ENCODE data around the gene PLPPR3.

Gene PLPPR3, protein sequence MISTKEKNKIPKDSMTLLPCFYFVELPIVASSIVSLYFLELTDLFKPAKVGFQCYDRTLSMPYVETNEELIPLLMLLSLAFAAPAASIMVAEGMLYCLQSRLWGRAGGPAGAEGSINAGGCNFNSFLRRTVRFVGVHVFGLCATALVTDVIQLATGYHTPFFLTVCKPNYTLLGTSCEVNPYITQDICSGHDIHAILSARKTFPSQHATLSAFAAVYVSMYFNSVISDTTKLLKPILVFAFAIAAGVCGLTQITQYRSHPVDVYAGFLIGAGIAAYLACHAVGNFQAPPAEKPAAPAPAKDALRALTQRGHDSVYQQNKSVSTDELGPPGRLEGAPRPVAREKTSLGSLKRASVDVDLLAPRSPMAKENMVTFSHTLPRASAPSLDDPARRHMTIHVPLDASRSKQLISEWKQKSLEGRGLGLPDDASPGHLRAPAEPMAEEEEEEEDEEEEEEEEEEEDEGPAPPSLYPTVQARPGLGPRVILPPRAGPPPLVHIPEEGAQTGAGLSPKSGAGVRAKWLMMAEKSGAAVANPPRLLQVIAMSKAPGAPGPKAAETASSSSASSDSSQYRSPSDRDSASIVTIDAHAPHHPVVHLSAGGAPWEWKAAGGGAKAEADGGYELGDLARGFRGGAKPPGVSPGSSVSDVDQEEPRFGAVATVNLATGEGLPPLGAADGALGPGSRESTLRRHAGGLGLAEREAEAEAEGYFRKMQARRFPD

DNA sequence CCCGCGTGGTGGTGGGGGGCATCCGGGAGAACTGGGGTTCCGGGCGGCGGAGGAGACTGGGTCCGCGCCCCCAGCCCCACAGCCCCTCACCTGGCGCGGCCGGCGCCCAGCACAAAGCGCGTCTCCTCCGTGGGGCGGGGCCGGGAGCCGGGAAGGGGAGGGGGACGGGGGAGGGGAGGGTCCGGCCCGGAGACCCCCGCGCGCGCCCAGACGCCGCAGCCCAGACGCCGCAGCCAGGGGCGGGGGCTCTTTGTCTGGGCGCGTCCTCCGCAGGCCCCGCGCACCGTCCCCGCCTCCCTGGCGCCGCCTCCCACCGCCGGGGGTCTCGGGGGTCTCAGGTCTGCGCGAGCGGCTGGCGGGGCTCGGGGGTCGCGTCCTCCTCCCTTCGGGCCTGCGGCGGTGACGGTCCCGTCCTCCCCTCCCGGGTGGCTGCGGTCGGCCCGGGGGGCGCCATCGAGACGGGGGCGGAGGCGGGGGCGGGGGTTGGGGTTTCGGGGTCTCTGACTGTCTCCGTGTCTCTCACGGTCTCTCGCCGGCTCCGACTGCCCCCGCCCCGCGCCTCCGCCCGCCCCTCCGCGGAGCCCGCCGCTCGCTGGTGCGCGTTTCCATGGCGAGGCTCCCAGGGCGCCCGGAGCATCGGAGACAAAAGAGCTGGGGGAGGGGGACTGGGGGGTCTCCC lies at the start of gene PLPPR3:
TSS of gene PLPPR3 (minus strand) at position 131 of the 679 bp plus-strand sequence. CDS start 396 bp downstream, outside the sequence.
- Histone ChIP-seq H3K4me1 (ENCODE audit: control insufficient read depth, insufficient read depth, low read length) (peaks cover 2% of the 10 kb centered on the region; the same call in 1 of the 2 replicates), H3K36me3 (ENCODE audit: control insufficient read depth, insufficient read depth, low read length) (no peaks in the 10 kb centered on the region; the same call in 1 of the 2 replicates), H3K9me3 (ENCODE audit: control insufficient read depth, insufficient read depth, low read length) (no peaks in the 10 kb centered on the region), H3K4me3 (ENCODE audit: low read length) (peak within 1 kb of the TSS; percentile 72), H3K27ac (ENCODE audit: low read length) (no peak within 1 kb of the TSS), H3K27me3 (ENCODE audit: control insufficient read depth, insufficient read depth, low read length) (no peaks in the 10 kb centered on the region)
- no peak for DNase-seq (ENCODE audit: low read depth, low spot score)
- no CpG with 5 or more reads among the region's 86 CpGs for WGBS (ENCODE audit: insufficient coverage, insufficient read length)

DNA sequence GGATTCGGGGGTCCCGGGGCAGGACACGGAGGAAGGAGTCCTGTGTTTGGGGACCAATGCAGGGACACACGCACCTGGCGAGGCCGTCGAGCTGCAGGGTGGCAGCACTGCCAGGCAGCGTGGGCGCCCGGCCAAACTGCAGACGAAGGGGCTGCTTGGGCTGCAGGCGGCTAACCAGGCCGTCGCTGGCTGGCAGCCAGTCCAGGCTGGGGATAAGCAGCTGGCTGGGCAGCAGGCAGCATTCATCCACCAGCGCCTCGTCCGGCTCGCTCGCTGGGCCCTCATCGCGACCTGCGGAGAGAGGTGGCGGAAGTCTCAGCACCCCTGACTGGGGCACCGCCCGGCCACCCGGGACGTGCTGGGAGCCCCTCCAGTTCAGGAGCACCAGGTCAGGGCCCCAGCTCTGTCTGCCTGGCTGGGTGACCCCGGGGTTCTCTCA lies 49.2 kb upstream of the PLPPR3 start:
- Histone ChIP-seq H3K36me3 (ENCODE audit: control insufficient read depth, insufficient read depth, low read length) (peaks cover 21% of the 10 kb centered on the region; the same call in 1 of the 2 replicates), H3K27me3 (ENCODE audit: control insufficient read depth, insufficient read depth, low read length) (no peaks in the 10 kb centered on the region), H3K27ac (ENCODE audit: low read length) (no peak overlapping the region), H3K4me1 (ENCODE audit: control insufficient read depth, insufficient read depth, low read length) (peaks cover 13% of the 10 kb centered on the region), H3K4me3 (ENCODE audit: low read length) (no peak overlapping the region), H3K9me3 (ENCODE audit: control insufficient read depth, insufficient read depth, low read length) (no peaks in the 10 kb centered on the region)
- no peak for DNase-seq (ENCODE audit: low read depth, low spot score)
- WGBS (ENCODE audit: insufficient coverage, insufficient read length) = no CpG with 5 or more reads among the region's 28 CpGs

DNA sequence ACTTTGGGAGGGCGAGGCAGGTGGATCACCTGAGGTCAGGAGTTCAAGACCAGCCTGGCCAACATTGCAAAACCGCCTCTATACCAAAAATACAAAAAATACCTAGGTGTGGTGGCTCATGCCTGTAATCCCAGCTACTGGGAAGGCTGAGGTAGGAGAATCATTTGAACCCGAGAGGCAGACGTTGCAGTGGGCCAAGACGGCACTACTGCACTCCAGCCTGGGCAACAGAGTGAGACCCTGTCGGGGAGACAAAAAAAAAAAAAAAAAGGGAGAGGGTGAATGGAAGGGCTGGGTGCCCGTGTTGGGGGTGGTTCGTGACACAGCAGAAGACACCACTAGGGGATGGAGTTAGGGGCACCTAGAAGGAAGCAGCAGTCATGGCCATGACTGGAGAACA lies 48.6 kb upstream of the PLPPR3 start:
- WGBS (ENCODE audit: insufficient coverage, insufficient read length) = no CpG with 5 or more reads among the region's 8 CpGs
- H3K27me3 ChIP-seq (ENCODE audit: control insufficient read depth, insufficient read depth, low read length) = no peaks in the 10 kb centered on the region
- peaks cover 14% of the 10 kb centered on the region for H3K4me1 ChIP-seq (ENCODE audit: control insufficient read depth, insufficient read depth, low read length)
- no peak overlapping the region for H3K27ac ChIP-seq (ENCODE audit: low read length)
- H3K36me3 ChIP-seq (ENCODE audit: control insufficient read depth, insufficient read depth, low read length) = peaks cover 21% of the 10 kb centered on the region; the same call in 1 of the 2 replicates
- no peak overlapping the region for H3K4me3 ChIP-seq (ENCODE audit: low read length)
- DNase-seq (ENCODE audit: low read depth, low spot score) = no peak
- H3K9me3 ChIP-seq (ENCODE audit: control insufficient read depth, insufficient read depth, low read length) = no peaks in the 10 kb centered on the region

DNA sequence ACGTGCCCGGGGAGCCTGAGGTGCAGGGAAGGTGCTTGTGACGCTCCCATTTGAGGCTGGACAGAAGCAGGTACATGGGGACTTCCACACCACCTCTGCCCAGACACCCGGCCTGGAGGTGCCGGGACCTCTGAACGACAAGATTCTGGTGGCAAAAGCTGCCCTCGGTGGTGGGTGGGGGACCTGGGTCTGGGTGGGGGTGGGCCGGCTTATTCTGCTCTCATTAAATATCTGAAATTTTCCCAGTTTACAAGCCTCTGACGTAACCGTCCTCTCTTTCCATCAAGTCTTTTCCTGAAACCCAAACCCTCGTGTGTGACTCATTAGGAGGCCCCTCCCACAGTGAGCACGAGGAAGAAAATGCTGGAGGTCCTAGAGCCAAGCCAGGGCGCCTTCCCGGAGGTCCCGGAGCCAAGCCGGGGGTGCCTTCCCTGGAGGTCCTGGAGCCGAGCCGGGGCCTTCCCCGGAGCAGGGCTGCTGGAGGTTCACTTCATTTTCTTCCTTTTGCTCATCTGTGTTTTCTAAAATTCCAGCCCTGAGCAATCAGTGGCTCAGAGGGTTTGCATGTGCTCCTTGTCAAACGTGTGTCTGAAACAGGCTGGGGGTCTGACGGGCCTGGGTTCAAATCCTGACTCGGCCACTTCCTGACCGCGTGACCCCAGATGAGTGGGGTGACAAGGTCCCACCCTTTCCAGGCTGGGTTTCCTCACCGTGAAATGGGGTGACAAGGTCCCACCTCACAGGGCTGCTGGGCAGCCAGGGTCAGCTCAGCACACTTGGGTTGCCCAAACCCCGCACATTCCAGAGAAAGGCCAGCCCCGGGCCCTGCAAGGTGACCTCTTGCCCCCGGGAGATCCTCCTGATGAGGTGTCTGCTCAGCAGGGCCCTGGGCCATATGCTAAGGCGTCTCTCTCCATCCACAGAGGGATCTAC lies 47.8 kb upstream of the PLPPR3 start:
- Histone ChIP-seq H3K36me3 (ENCODE audit: control insufficient read depth, insufficient read depth, low read length) (peaks cover 18% of the 10 kb centered on the region; the same call in 1 of the 2 replicates), H3K27me3 (ENCODE audit: control insufficient read depth, insufficient read depth, low read length) (no peaks in the 10 kb centered on the region), H3K4me3 (ENCODE audit: low read length) (no peak overlapping the region), H3K9me3 (ENCODE audit: control insufficient read depth, insufficient read depth, low read length) (no peaks in the 10 kb centered on the region), H3K4me1 (ENCODE audit: control insufficient read depth, insufficient read depth, low read length) (peaks cover 14% of the 10 kb centered on the region), H3K27ac (ENCODE audit: low read length) (no peak overlapping the region)
- no peak for DNase-seq (ENCODE audit: low read depth, low spot score)
- no CpG with 5 or more reads among the region's 29 CpGs for WGBS (ENCODE audit: insufficient coverage, insufficient read length)

DNA sequence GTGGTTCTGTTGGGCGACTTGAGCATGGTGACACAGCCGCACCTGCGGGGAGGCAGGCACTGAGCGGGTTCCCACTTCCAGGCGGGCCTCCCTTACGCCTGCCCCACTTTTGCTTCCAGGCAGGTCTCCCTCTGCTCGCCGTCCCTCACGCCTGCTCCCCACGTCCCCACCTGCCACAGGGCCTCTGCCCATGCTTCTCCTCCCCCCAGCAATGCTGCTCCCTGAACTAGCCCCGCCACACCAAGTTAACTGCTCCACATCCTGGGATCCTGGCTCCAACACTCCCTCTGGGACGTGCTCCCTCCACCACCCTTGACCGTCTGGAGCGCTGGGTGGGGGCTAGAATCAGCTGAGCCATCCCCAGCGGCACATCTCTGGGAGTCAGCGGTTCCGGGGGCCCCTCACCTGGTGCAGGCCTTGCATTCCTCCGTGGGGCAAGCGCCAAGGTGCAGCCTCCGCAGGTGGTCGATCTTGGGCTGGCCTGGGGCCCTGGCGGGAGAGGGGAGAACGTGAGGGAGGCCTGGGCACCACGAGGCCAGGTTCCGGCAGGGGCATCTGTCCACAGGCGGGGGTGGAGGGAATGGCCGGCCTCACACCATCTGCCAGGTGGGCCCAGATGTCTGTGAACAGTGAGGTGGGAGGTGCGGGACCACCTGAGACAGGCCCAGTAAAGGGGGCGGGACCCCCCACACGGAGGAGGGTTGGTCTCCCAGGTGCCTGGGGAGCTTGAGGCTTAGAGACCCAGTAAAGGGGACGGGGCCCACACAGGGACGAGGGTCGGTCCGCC lies 46.9 kb upstream of the PLPPR3 start:
- Histone ChIP-seq H3K27ac (ENCODE audit: low read length) (no peak overlapping the region), H3K4me3 (ENCODE audit: low read length) (no peak overlapping the region), H3K36me3 (ENCODE audit: control insufficient read depth, insufficient read depth, low read length) (peaks cover 18% of the 10 kb centered on the region; the same call in 1 of the 2 replicates), H3K9me3 (ENCODE audit: control insufficient read depth, insufficient read depth, low read length) (no peaks in the 10 kb centered on the region), H3K4me1 (ENCODE audit: control insufficient read depth, insufficient read depth, low read length) (peaks cover 14% of the 10 kb centered on the region), H3K27me3 (ENCODE audit: control insufficient read depth, insufficient read depth, low read length) (no peaks in the 10 kb centered on the region)
- WGBS (ENCODE audit: insufficient coverage, insufficient read length) = no CpG with 5 or more reads among the region's 34 CpGs
- DNase-seq (ENCODE audit: low read depth, low spot score) = no peak

DNA sequence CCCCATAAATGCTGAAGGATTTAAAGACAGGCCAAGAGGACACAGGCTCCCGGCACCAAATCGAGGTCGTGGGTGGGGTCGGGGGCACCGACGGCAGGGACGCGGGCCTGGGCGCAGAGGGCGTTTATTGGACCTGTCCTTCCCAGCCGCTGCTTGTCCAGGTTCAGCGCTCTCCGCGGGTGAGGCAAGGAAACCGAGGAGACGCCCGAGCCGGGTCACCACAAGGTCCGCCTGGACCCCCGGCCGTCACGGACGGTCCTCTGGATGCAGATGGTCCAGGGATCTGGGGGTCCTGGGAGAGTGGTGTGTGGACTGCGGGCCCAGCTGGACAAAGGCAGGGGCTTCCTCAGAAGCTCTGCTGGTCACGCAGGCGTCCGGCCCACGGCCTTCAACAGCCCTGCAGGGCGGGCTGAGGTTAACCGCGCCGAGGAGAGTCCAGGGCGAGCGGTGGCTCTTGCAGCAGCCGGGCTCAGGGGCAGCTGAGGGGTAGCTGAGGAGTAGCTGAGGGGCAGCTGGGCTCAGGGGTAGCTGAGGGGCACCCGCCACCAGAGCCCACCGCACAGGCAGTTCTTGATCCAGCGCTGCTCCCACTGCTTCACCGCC lies 46.2 kb upstream of the PLPPR3 start:
- no peak for DNase-seq (ENCODE audit: low read depth, low spot score)
- peaks cover 10% of the 10 kb centered on the region for H3K4me1 ChIP-seq (ENCODE audit: control insufficient read depth, insufficient read depth, low read length)
- H3K27ac ChIP-seq (ENCODE audit: low read length) = no peak overlapping the region
- no peak overlapping the region for H3K4me3 ChIP-seq (ENCODE audit: low read length)
- H3K9me3 ChIP-seq (ENCODE audit: control insufficient read depth, insufficient read depth, low read length) = no peaks in the 10 kb centered on the region
- peaks cover 15% of the 10 kb centered on the region; the same call in 1 of the 2 replicates for H3K36me3 ChIP-seq (ENCODE audit: control insufficient read depth, insufficient read depth, low read length)
- WGBS (ENCODE audit: insufficient coverage, insufficient read length) = no CpG with 5 or more reads among the region's 39 CpGs
- no peaks in the 10 kb centered on the region for H3K27me3 ChIP-seq (ENCODE audit: control insufficient read depth, insufficient read depth, low read length)

DNA sequence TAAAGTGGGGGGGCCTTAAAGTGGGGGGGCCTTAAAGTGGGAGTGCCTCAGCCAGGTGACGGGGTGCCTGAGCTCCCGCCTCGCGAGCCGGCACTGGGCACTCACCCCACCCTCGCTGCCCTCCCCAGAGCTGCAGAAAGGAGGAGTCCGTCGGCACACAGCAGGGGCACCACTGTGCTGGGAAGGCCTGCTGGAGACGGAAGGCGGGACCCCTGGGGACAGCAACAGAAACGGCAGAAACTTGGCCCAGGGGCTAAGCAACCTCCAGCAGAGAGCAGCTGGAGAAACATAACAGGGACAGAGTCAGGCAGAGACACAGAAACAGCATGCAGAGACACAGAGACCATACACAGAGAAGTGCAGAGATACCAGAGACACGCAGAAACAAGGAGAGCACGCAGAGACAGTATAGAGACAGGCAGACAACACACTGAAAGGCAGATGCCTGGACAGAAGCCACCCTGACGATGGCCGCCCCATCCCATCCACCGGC lies 45.6 kb upstream of the PLPPR3 start:
- peaks cover 10% of the 10 kb centered on the region for H3K4me1 ChIP-seq (ENCODE audit: control insufficient read depth, insufficient read depth, low read length)
- DNase-seq (ENCODE audit: low read depth, low spot score) = no peak
- peaks cover 15% of the 10 kb centered on the region; the same call in 1 of the 2 replicates for H3K36me3 ChIP-seq (ENCODE audit: control insufficient read depth, insufficient read depth, low read length)
- H3K4me3 ChIP-seq (ENCODE audit: low read length) = no peak overlapping the region
- WGBS (ENCODE audit: insufficient coverage, insufficient read length) = no CpG with 5 or more reads among the region's 16 CpGs
- H3K9me3 ChIP-seq (ENCODE audit: control insufficient read depth, insufficient read depth, low read length) = no peaks in the 10 kb centered on the region
- H3K27ac ChIP-seq (ENCODE audit: low read length) = no peak overlapping the region
- no peaks in the 10 kb centered on the region for H3K27me3 ChIP-seq (ENCODE audit: control insufficient read depth, insufficient read depth, low read length)

DNA sequence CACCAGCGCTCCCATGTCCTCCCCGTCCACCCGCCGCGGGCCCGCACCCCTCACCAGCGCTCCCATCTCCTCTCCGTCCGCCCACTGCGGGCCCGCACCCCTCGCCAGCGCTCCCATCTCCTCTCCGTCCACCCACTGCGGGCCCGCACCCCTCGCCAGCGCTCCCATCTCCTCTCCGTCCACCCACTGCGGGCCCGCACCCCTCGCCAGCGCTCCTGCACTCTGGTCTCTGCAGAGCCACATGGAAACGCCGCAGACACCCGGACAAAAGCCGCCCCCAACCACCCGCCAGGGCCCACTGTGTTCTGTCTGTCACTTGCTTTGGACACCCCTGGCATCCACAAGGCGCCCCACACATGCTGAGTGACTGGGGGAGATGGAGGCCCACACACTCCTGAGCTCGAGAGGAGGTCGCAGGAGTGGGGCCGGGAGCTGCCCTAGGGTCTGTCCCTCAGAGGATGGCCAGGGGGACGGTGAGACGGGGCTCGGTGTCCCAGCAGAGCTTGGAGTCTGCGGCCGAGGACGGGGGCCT lies 45.1 kb upstream of the PLPPR3 start:
- Histone ChIP-seq H3K4me1 (ENCODE audit: control insufficient read depth, insufficient read depth, low read length) (peaks cover 6% of the 10 kb centered on the region), H3K27ac (ENCODE audit: low read length) (no peak overlapping the region), H3K27me3 (ENCODE audit: control insufficient read depth, insufficient read depth, low read length) (no peaks in the 10 kb centered on the region), H3K36me3 (ENCODE audit: control insufficient read depth, insufficient read depth, low read length) (peaks cover 15% of the 10 kb centered on the region; the same call in 1 of the 2 replicates), H3K4me3 (ENCODE audit: low read length) (no peak overlapping the region), H3K9me3 (ENCODE audit: control insufficient read depth, insufficient read depth, low read length) (no peaks in the 10 kb centered on the region)
- no peak for DNase-seq (ENCODE audit: low read depth, low spot score)
- WGBS (ENCODE audit: insufficient coverage, insufficient read length) = no CpG with 5 or more reads among the region's 38 CpGs
